Mucosa of descending colon (tissue), 3 donors: ENCODE results near the gene TIAM2. TPM values are rescaled to one million over a fixed set of nuclear protein-coding genes. Genes with fewer than 3 reads are reported as not detected.

Experiments
- ATAC-seq: fragments of 200-7000 bp; cut with Tn5 transposase; one replicate; pipeline ENCODE4 v1.9.1; 2020; ENCODE audit warnings: mild to moderate bottlenecking, moderate library complexity
- DNase-seq, 3 donors: peaks; one replicate each; pipeline ENCODE4 v3.0.0-alpha.2; 2020
- H3K36me3 ChIP-seq: fragments of 200-600 bp; one replicate; pipeline ENCODE4 v1.8.0; 2021; ENCODE audit warnings: low read depth, mild to moderate bottlenecking
- H3K4me1 ChIP-seq: fragments of 200-600 bp; one replicate; pipeline ENCODE4 v1.8.0; 2021; ENCODE audit warnings: low read depth, mild to moderate bottlenecking
- H3K4me3 ChIP-seq: fragments of 200-600 bp; one replicate; pipeline ENCODE4 v1.8.0; 2021; ENCODE audit warnings: mild to moderate bottlenecking
- H3K9me3 ChIP-seq: fragments of 200-600 bp; one replicate; pipeline ENCODE4 v1.8.0; 2021; ENCODE audit warnings: mild to moderate bottlenecking
- CTCF ChIP-seq: fragments of 200-600 bp; IDR thresholded peaks from one replicate; pipeline ENCODE4 v1.8.0; 2022; ENCODE audit warnings: antibody characterized with exemption, mild to moderate bottlenecking
- intact Hi-C, 2 donors: fragments of 100-400 bp; cut with DNase I in 1 of 2; cut with micrococcal nuclease in 1 of 2; formaldehyde crosslinking; loops; one replicate each; pipeline versions ENCODE4 v1.11.0 to v1.11.1; 2022; cut with DNase I, micrococcal nuclease
- total RNA-seq, 3 donors: library from RNA; stranded (reverse); fragmentation: NEBNext Ultra II Directional in 2 of 3; extraction: Animal tissue kit (Norgen Biotek cat#: 25700) in 2 of 3; gene quantifications; one replicate each; pipeline versions ENCODE4 v1.2.1 to v1.2.4, GENCODE V29; 2021 to 2023
- donor health status: DM: no; HTN: no; CAD: no; lungs with moderate emphysema.
- donor health status: DM: no; HTN: no; CAD: no.
- donor health status: DM: no; HTN: yes; CAD: no.

Gene TIAM2
- total RNA-seq, 3 donors from 2014 or later: 4.2 to 12.2 (median 9.8) TPM

DNA sequence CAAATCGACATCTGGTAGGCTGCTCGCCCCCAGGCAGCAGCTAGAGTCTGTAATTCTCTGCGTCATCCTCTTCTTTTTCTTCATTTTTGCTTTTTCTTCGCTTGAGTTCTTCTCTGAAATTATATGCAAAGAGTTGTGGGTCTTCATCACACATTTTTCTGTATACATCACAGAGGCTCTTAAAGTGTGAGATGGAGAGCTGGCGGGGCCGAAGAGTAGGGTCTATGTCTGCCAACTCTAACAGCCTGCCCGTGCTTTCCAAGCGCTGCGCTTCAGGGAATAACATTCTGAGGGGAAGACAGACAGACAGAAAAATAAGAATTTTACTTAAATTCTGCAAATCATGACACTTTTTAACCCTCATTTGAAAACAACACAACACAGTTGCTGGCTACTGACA is 262.7 kb downstream of the TIAM2 start:
- Histone ChIP-seq H3K9me3 (no peaks in the 10 kb centered on the region), H3K36me3 (peaks cover 6% of the 10 kb centered on the region), H3K4me3 (no peak overlapping the region), H3K4me1 (no peaks in the 10 kb centered on the region)
- no peak for ATAC-seq
- DNase-seq: no peak
- intact Hi-C loops: no loop called here
- TF ChIP-seq CTCF: no peak

DNA sequence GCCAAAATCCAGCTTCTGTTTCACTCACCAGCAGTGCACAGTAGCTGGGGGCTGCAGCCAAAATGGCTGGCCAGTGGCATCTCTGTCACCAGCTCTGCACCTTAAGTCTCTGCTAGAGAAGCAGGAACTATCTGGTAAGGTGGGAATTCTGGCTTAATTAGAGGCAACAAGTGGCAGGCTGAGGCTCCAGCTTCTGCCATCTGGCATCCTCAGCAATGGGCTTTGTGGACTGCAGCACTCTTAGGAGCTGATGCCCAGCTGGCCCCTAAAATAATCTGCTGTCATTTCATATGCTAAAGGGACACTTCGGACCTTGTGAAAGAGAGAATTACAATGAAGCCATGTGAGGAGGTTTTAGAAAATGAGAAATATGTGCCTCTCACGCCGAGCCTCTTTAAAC is 264.1 kb downstream of the TIAM2 start:
- no peaks in the 10 kb centered on the region for H3K9me3 ChIP-seq
- intact Hi-C loops: no loop called here
- no peak for TF ChIP-seq CTCF
- H3K36me3 ChIP-seq: peaks cover 6% of the 10 kb centered on the region
- ATAC-seq (no peak), DNase-seq (no peak)
- H3K4me3 ChIP-seq: no peak overlapping the region
- H3K4me1 ChIP-seq: no peaks in the 10 kb centered on the region

DNA sequence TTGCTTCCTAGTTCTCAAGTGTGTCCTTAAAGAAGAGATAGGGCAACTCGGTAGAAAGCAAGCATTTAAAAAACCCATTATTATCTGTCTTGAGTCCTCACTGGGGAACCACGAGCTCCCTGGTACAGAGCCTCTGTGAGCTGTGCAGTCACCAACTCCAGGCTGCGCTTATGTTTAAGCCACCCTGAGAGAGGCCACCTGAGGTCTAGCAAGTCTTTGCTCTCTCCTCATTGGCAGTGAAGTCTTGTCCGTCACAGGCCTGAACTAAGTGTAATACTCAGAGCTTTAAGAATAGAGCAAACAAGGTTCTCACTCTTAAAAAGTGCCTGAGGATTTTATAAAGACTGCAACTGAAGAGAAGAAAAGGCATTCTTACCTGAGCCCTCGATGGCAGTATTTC is 264.8 kb downstream of the TIAM2 start:
- H3K4me1 ChIP-seq: no peaks in the 10 kb centered on the region
- H3K36me3 ChIP-seq: peaks cover 6% of the 10 kb centered on the region
- no peak for ATAC-seq
- intact Hi-C loops: no loop called here
- DNase-seq: no peak
- TF ChIP-seq CTCF: no peak
- H3K9me3 ChIP-seq: no peaks in the 10 kb centered on the region
- H3K4me3 ChIP-seq: no peak overlapping the region

DNA sequence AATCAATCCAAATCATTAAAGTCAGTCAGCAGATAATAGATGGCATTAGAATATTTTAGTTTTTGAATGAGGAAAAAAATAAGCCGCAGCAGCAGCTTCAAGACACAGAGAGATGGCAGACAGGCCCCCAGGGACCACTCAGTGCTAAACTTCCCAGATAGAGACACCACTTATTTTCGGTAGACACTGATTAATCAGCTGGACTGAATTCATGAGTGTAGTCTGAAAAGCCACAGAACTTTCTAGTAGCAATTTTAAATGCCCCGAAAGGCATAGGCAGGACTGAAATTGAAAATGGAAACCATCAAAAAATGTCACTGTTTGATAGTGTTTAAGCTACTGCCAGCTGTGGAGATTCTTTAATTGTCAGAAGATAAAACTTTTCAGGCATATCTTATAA is 265.6 kb downstream of the TIAM2 start:
- peaks cover 6% of the 10 kb centered on the region for H3K36me3 ChIP-seq

GRCh38 chr6:155261111-155261900 is 266.2 kb downstream of the TIAM2 start:
- peaks cover 6% of the 10 kb centered on the region for H3K36me3 ChIP-seq
- DNase-seq (no peak), ATAC-seq (no peak)
- intact Hi-C loops: no loop called here
- TF ChIP-seq CTCF: no peak
- no peak overlapping the region for H3K4me3 ChIP-seq
- H3K9me3 ChIP-seq: no peaks in the 10 kb centered on the region
- no peaks in the 10 kb centered on the region for H3K4me1 ChIP-seq

More for the DNA sequence above, 265.6 kb downstream of the TIAM2 start:
- TF ChIP-seq CTCF: no peak
- H3K4me1 ChIP-seq: no peaks in the 10 kb centered on the region
- intact Hi-C loops: no loop called here
- ATAC-seq (no peak), DNase-seq (no peak)
- no peak overlapping the region for H3K4me3 ChIP-seq
- no peaks in the 10 kb centered on the region for H3K9me3 ChIP-seq
